Posterior cingulate gyrus (tissue), 11 donors: ENCODE results near the gene ANKRD24.
"Not testable (repeated sequence)": the region's sequence is repeated elsewhere in the genome, so short reads cannot be mapped to it uniquely, and the experiment has no call there.

Experiments
- DNase-seq, 10 donors: peaks; one replicate each; pipeline versions ENCODE4 v3.0.0 to v3.0.0-alpha.2; 2020 to 2021; ENCODE audit warnings: mixed read lengths in 3 of 10
- intact Hi-C: fragments of 100-400 bp; cut with DNase I; formaldehyde crosslinking; loops from one replicate; pipeline ENCODE4 v1.15.1; 2023

Gene ANKRD24

GRCh38 chr19:4264812-4265211 is 82.3 kb downstream of the ANKRD24 start:
- no peak for DNase-seq
- intact Hi-C loops = loop anchor here (5.0 to 10.0 kb wide), 2 partner anchors 60 to 137 kb away; partner anchors contain the start of genes CHAF1A and SH3GL1

- peak in 1 of 10 donors; percentile 58 for DNase-seq
- intact Hi-C loops = loop anchor here (2.0 to 10.0 kb wide), 3 partner anchors 58 to 136 kb away; partner anchors contain the start of genes CHAF1A and SH3GL1
Measured at GRCh38 chr19:4266253-4267000, 83.9 kb downstream of the ANKRD24 start.

GRCh38 chr19:4267101-4267900 is 84.8 kb downstream of the ANKRD24 start:
- intact Hi-C loops = loop anchor here (2.0 to 10.0 kb wide), 3 partner anchors 58 to 135 kb away; partner anchors contain the start of genes CHAF1A and SH3GL1
- peak in 8 of 10 donors; percentile 33 to 89 (median 47) for DNase-seq

GRCh38 chr19:4267901-4268815 is 85.7 kb downstream of the ANKRD24 start:
- intact Hi-C loops = loop anchor here (2.0 to 10.0 kb wide), 3 partner anchors 57 to 134 kb away; partner anchors contain the start of genes CHAF1A and SH3GL1
- DNase-seq = peak in 1 of 10 donors; percentile 66

GRCh38 chr19:4268816-4269430 is 86.4 kb downstream of the ANKRD24 start:
- intact Hi-C loops = loop anchor here (5.0 to 10.0 kb wide), 2 partner anchors 56 to 133 kb away; partner anchors contain the start of genes CHAF1A and SH3GL1
- DNase-seq = peak in 1 of 10 donors; percentile 41

- no peak for DNase-seq
- intact Hi-C loops = no loop called here
Measured at GRCh38 chr19:4272894-4273293, 90.4 kb downstream of the ANKRD24 start.

- DNase-seq, intact Hi-C loops: not testable (repeated sequence)
Measured at GRCh38 chr19:4274321-4274686, 91.8 kb downstream of the ANKRD24 start.
